ENCODE data around the gene FGFR3.

FGFR3 gene

GRCh38 chr4:1851160-1851559 is 58.1 kb downstream of the FGFR3 start:
- Histone ChIP-seq H3K4me1 (ENCODE audit: low read length) (no peaks in the 10 kb centered on the region; the same call in 1 of the 2 replicates), H2AFZ (ENCODE audit: low read length) (no peak overlapping the region), H3K4me3 (ENCODE audit: low read length) (no peak overlapping the region), H3K9me3 (replicated peaks; ENCODE audit: insufficient read depth, low read length) (no peaks in the 10 kb centered on the region), H3K36me3 (replicated peaks; ENCODE audit: insufficient read depth, low read length) (no peaks in the 10 kb centered on the region), H3F3A (ENCODE audit: insufficient read depth, low read length) (no peaks in the 10 kb centered on the region), H3K9ac (ENCODE audit: low read length) (no peak overlapping the region), H3K27ac (ENCODE audit: low read length) (no peak overlapping the region), H3K9me2 (replicated peaks; ENCODE audit: insufficient read depth, low read length) (no peaks in the 10 kb centered on the region), H4K20me1 (ENCODE audit: insufficient read depth, low read length) (peaks cover 4% of the 10 kb centered on the region; the same call in 1 of the 2 replicates), H3K27me3 (replicated peaks; ENCODE audit: insufficient read depth, low read length) (no peaks in the 10 kb centered on the region), H3K79me2 (ENCODE audit: low read length) (peaks cover 77% of the 10 kb centered on the region), H3K4me2 (ENCODE audit: low read depth, low read length) (no peak overlapping the region)
- DNase-seq, result no peak
- TF ChIP-seq CTCF (IDR thresholded peaks at IDR 0.05; ENCODE audit: low read length), result no peak
- no peak for TF ChIP-seq EZH2phosphoT487 (IDR thresholded peaks at IDR 0.05; ENCODE audit: low read length)
- no peak for TF ChIP-seq EZH2 (optimal IDR thresholded peaks at IDR 0.05; ENCODE audit: low read depth, low read length)

GRCh38 chr4:1851575-1852410 is 58.7 kb downstream of the FGFR3 start:
- Histone ChIP-seq H3K4me2 (ENCODE audit: low read depth, low read length) (no peak overlapping the region), H2AFZ (ENCODE audit: low read length) (no peak overlapping the region), H3K9me2 (replicated peaks; ENCODE audit: insufficient read depth, low read length) (no peaks in the 10 kb centered on the region), H3K4me3 (ENCODE audit: low read length) (no peak overlapping the region), H3K9me3 (replicated peaks; ENCODE audit: insufficient read depth, low read length) (no peaks in the 10 kb centered on the region), H3K4me1 (ENCODE audit: low read length) (no peaks in the 10 kb centered on the region; the same call in 1 of the 2 replicates), H3F3A (ENCODE audit: insufficient read depth, low read length) (no peaks in the 10 kb centered on the region), H4K20me1 (ENCODE audit: insufficient read depth, low read length) (peaks cover 4% of the 10 kb centered on the region; the same call in 1 of the 2 replicates), H3K27me3 (replicated peaks; ENCODE audit: insufficient read depth, low read length) (no peaks in the 10 kb centered on the region), H3K36me3 (replicated peaks; ENCODE audit: insufficient read depth, low read length) (no peaks in the 10 kb centered on the region), H3K79me2 (ENCODE audit: low read length) (peaks cover 76% of the 10 kb centered on the region), H3K27ac (ENCODE audit: low read length) (no peak overlapping the region), H3K9ac (ENCODE audit: low read length) (no peak overlapping the region)
- DNase-seq, result no peak
- TF ChIP-seq EZH2phosphoT487 (IDR thresholded peaks at IDR 0.05; ENCODE audit: low read length), result no peak
- TF ChIP-seq EZH2 (optimal IDR thresholded peaks at IDR 0.05; ENCODE audit: low read depth, low read length), result no peak
- no peak for TF ChIP-seq CTCF (IDR thresholded peaks at IDR 0.05; ENCODE audit: low read length)

GRCh38 chr4:1852904-1853623 is 60.0 kb downstream of the FGFR3 start:
- Histone ChIP-seq H3K27ac (ENCODE audit: low read length) (no peak overlapping the region), H3K4me2 (ENCODE audit: low read depth, low read length) (no peak overlapping the region), H3K9me3 (replicated peaks; ENCODE audit: insufficient read depth, low read length) (no peaks in the 10 kb centered on the region), H3K9ac (ENCODE audit: low read length) (no peak overlapping the region), H3K36me3 (replicated peaks; ENCODE audit: insufficient read depth, low read length) (no peaks in the 10 kb centered on the region), H2AFZ (ENCODE audit: low read length) (no peak overlapping the region), H3K9me2 (replicated peaks; ENCODE audit: insufficient read depth, low read length) (no peaks in the 10 kb centered on the region), H4K20me1 (ENCODE audit: insufficient read depth, low read length) (peaks cover 4% of the 10 kb centered on the region; the same call in 1 of the 2 replicates), H3F3A (ENCODE audit: insufficient read depth, low read length) (no peaks in the 10 kb centered on the region), H3K27me3 (replicated peaks; ENCODE audit: insufficient read depth, low read length) (no peaks in the 10 kb centered on the region), H3K4me3 (ENCODE audit: low read length) (no peak overlapping the region), H3K4me1 (ENCODE audit: low read length) (peaks cover 5% of the 10 kb centered on the region), H3K79me2 (ENCODE audit: low read length) (peaks cover 78% of the 10 kb centered on the region)
- no peak for TF ChIP-seq CTCF (IDR thresholded peaks at IDR 0.05; ENCODE audit: low read length)
- TF ChIP-seq EZH2phosphoT487 (IDR thresholded peaks at IDR 0.05; ENCODE audit: low read length), result no peak
- TF ChIP-seq EZH2 (optimal IDR thresholded peaks at IDR 0.05; ENCODE audit: low read depth, low read length), result no peak
- DNase-seq, result no peak
